Measurements from ENCODE around the gene LRRN4.

GRCh38 chr20:6038256-6038655 is 15.6 kb downstream of the LRRN4 start:
- TF ChIP-seq CTCF (IDR thresholded peaks at IDR 0.05) (no peak), POLR2A (IDR thresholded peaks at IDR 0.05) (no peak)
